GM18508 (cell line): Measurements from ENCODE around the gene UPK3A.

Source experiments
- ATAC-seq: cut with Tn5 transposase; IDR thresholded peaks from one replicate; pipeline ENCODE4 v1.9.1; 2021; ENCODE audit warnings: moderate number of reproducible peaks; ENCODE audit not compliant: insufficient read depth, unreplicated experiment

Gene UPK3A

GRCh38 chr22:45306139-45306538 lies 21.4 kb downstream of the UPK3A start:
- no peak for ATAC-seq

GRCh38 chr22:45308391-45308956 lies 23.7 kb downstream of the UPK3A start:
- ATAC-seq, result no peak

GRCh38 chr22:45308957-45309421 lies 24.2 kb downstream of the UPK3A start:
- ATAC-seq, result no peak

- ATAC-seq, result peak; percentile 40
Measured at GRCh38 chr22:45309422-45310227, 24.9 kb downstream of the UPK3A start, which contains the start of gene FAM118A. TSS of gene FAM118A (plus strand) at chr22:45309934. CDS start at chr22:45322380, 12,446 bp downstream.

GRCh38 chr22:45310331-45310976 lies 25.7 kb downstream of the UPK3A start:
- no peak for ATAC-seq

- no peak for ATAC-seq
Measured at GRCh38 chr22:45310977-45311531, 26.3 kb downstream of the UPK3A start.

GRCh38 chr22:45312415-45312814 lies 27.7 kb downstream of the UPK3A start:
- ATAC-seq, result no peak

- ATAC-seq, result no peak
Measured at GRCh38 chr22:45312856-45313255, 28.1 kb downstream of the UPK3A start.

GRCh38 chr22:45314054-45314721 lies 29.4 kb downstream of the UPK3A start:
- no peak for ATAC-seq

- no peak for ATAC-seq
Measured at GRCh38 chr22:45314786-45315185, 30.0 kb downstream of the UPK3A start.

- ATAC-seq, result no peak
Measured at GRCh38 chr22:45316796-45317526, 32.2 kb downstream of the UPK3A start.

GRCh38 chr22:45317551-45318167 lies 32.9 kb downstream of the UPK3A start:
- no peak for ATAC-seq

GRCh38 chr22:45318168-45318557 lies 33.4 kb downstream of the UPK3A start:
- no peak for ATAC-seq

GRCh38 chr22:45318558-45319323 lies 34.0 kb downstream of the UPK3A start:
- ATAC-seq, result no peak

GRCh38 chr22:45319324-45319685 lies 34.6 kb downstream of the UPK3A start:
- ATAC-seq, result no peak

- no peak for ATAC-seq
Measured at GRCh38 chr22:45320357-45320976, 35.7 kb downstream of the UPK3A start.

- no peak for ATAC-seq
Measured at GRCh38 chr22:45321827-45322226, 37.1 kb downstream of the UPK3A start.

- no peak for ATAC-seq
Measured at GRCh38 chr22:45322873-45323525, 38.2 kb downstream of the UPK3A start.
